ENCODE results near the gene SPON1. TPM values are rescaled to one million over a fixed set of nuclear protein-coding genes. Genes with fewer than 3 reads are reported as not detected.

The SPON1 gene
- total and polyA plus RNA-seq, 2 experiments from 2014 or later, result 2.9 to 6.4 TPM

- TF ChIP-seq REST (IDR thresholded peaks at IDR 0.05; ENCODE audit: unreplicated experiment) (no peak), ETS1 (IDR thresholded peaks at IDR 0.05) (no peak), CTCF (conservative IDR thresholded peaks at IDR 0.05; ENCODE audit: low read depth in 2 of 2) (no peak)
These were observed 250.5 kb downstream of the SPON1 start (continued) for GRCh38 chr11:14212986-14213385.

GRCh38 chr11:14218728-14219127, 256.2 kb downstream of the SPON1 start:
- Mint-ChIP-seq H3K27me3 (ENCODE audit: insufficient read depth, low read depth, poor library complexity) (peaks cover 3% of the 10 kb centered on the region), H3K9me3 (no peaks in the 10 kb centered on the region), H3K36me3 (ENCODE audit: low read depth) (no peaks in the 10 kb centered on the region), H3K4me3 (no peak overlapping the region), H3K27ac (no peak overlapping the region), H3K4me1 (peaks cover 3% of the 10 kb centered on the region)
- Histone ChIP-seq H3K4me1 (ENCODE audit: insufficient read depth) (0 out of 2 replicates have a peak, but pooled peaks cover 2% of the 10 kb centered on the region), H3K27me3 (ENCODE audit: insufficient read depth) (no peaks in the 10 kb centered on the region), H4K20me1 (replicated peaks; ENCODE audit: insufficient read depth) (no peaks in the 10 kb centered on the region), H3K4me2 (no peak overlapping the region), H3K79me2 (replicated peaks; ENCODE audit: insufficient read depth) (no peaks in the 10 kb centered on the region), H3K36me3 (ENCODE audit: insufficient read depth) (no peaks in the 10 kb centered on the region), H3K4me3 (no peak overlapping the region), H3K9me2 (ENCODE audit: insufficient read depth) (0 out of 2 replicates have a peak, but pooled peaks cover 10% of the 10 kb centered on the region), H2AFZ (no peak overlapping the region; the same call in 1 of the 2 replicates), H3F3A (replicated peaks; ENCODE audit: low read depth) (no peaks in the 10 kb centered on the region), H3K27ac (ENCODE audit: low read depth) (no peak overlapping the region)
- ATAC-seq, result no peak
- no peak for DNase-seq (ENCODE audit: low spot score)
- TF ChIP-seq ZNF114 (CRISPR knock-in tag; IDR thresholded peaks at IDR 0.05) (no peak), NANOG (IDR thresholded peaks at IDR 0.05; ENCODE audit: borderline replicate concordance) (no peak), REST (IDR thresholded peaks at IDR 0.05; ENCODE audit: unreplicated experiment) (no peak), STAT1 (IDR thresholded peaks at IDR 0.05; ENCODE audit: unreplicated experiment) (no peak), ZNF462 (CRISPR knock-in tag; IDR thresholded peaks at IDR 0.05) (no peak)
